Thoracic aorta (tissue), 2 donors: ENCODE data around the gene TMC6. TPM values are rescaled to one million over a fixed set of nuclear protein-coding genes. Genes with fewer than 3 reads are reported as not detected.

ENCODE experiments used
- ATAC-seq: fragments of 150-250 bp; one replicate; pipeline ENCODE4 v1.8.0; 2017; ENCODE audit warnings: low read depth; ENCODE audit not compliant: insufficient number of reproducible peaks, low FRiP score
- DNase-seq: peaks from one replicate; pipeline ENCODE4 v3.0.0-alpha.2; 2020; ENCODE audit warnings: low spot score
- H3K27ac ChIP-seq, 2 donors: fragments of 200-600 bp; sonication (generic); 1 replicate in 1 of 2; 2 replicates in 1 of 2; pipeline ENCODE4 v1.5.1; 2016; ENCODE audit warnings: mild to moderate bottlenecking in 2 of 2, moderate library complexity in 2 of 2
- H3K27me3 ChIP-seq: fragments of 200-600 bp; sonication (generic); replicated peaks from 2 replicates; pipeline ENCODE4 v1.6.0; 2016; ENCODE audit warnings: mild to moderate bottlenecking; ENCODE audit not compliant: insufficient read depth
- H3K36me3 ChIP-seq: fragments of 200-600 bp; sonication (generic); one replicate; pipeline ENCODE4 v1.5.1; 2016
- H3K4me1 ChIP-seq, 2 donors: fragments of 200-600 bp; sonication (generic); 1 replicate in 1 of 2; 2 replicates in 1 of 2; pipeline versions ENCODE4 v1.5.1 to v1.6.0; 2016; ENCODE audit warnings: low read depth in 2 of 2, mild to moderate bottlenecking in 1 of 2; ENCODE audit not compliant: control insufficient read depth in 1 of 2
- H3K4me3 ChIP-seq: fragments of 200-600 bp; sonication (generic); 2 replicates; pipeline ENCODE4 v1.5.1; 2016; ENCODE audit warnings: mild to moderate bottlenecking
- H3K9me3 ChIP-seq: fragments of 200-600 bp; sonication (generic); 2 replicates; pipeline ENCODE4 v1.5.1; 2016
- total RNA-seq, 2 donors: library from RNA; depleted of rRNA; stranded (reverse); fragments of >200 nt; gene quantifications; one replicate each; pipeline versions ENCODE4 v1.1.0 to v1.2.3, GENCODE V29; 2016
- TF ChIP-seq, protein P1 (sequence below): fragments of 200-600 bp; sonication (generic); IDR thresholded peaks from one replicate; pipeline ENCODE4 v1.5.1; 2019; ENCODE audit warnings: antibody characterized with exemption

TMC6 gene
- total RNA-seq, 2 donors from 2014 or later: 22.6 to 44.3 TPM

DNA sequence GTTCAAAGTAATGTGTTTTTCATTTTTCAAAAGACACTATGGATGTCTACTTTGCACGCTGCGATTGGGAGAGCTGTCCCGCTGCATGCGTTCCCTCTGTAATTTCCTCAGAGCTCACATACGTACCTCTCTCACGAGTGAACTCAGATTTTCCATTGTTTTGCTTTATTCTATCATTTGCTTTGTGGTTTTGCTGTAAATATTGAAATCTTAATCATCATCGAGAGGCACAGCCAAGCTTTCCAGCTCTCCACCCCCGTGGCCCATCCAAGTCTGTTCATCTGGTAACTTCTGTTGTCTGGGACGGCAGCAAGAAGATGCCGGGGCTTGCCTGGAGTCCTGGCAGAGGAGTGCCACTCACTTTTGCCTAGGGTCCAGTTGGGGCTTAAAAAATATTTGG lies 21.1 kb downstream of the TMC6 start:
- H3K4me1 ChIP-seq: no peaks in the 10 kb centered on the region
- TF ChIP-seq, protein P1, sequence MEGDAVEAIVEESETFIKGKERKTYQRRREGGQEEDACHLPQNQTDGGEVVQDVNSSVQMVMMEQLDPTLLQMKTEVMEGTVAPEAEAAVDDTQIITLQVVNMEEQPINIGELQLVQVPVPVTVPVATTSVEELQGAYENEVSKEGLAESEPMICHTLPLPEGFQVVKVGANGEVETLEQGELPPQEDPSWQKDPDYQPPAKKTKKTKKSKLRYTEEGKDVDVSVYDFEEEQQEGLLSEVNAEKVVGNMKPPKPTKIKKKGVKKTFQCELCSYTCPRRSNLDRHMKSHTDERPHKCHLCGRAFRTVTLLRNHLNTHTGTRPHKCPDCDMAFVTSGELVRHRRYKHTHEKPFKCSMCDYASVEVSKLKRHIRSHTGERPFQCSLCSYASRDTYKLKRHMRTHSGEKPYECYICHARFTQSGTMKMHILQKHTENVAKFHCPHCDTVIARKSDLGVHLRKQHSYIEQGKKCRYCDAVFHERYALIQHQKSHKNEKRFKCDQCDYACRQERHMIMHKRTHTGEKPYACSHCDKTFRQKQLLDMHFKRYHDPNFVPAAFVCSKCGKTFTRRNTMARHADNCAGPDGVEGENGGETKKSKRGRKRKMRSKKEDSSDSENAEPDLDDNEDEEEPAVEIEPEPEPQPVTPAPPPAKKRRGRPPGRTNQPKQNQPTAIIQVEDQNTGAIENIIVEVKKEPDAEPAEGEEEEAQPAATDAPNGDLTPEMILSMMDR: no peak
- ATAC-seq (no peak), DNase-seq (no peak)
- no peaks in the 10 kb centered on the region for H3K27me3 ChIP-seq
- no peak overlapping the region for H3K27ac ChIP-seq
- H3K36me3 ChIP-seq: peaks cover 23% of the 10 kb centered on the region
- H3K9me3 ChIP-seq: no peaks in the 10 kb centered on the region
- H3K4me3 ChIP-seq: no peak overlapping the region

DNA sequence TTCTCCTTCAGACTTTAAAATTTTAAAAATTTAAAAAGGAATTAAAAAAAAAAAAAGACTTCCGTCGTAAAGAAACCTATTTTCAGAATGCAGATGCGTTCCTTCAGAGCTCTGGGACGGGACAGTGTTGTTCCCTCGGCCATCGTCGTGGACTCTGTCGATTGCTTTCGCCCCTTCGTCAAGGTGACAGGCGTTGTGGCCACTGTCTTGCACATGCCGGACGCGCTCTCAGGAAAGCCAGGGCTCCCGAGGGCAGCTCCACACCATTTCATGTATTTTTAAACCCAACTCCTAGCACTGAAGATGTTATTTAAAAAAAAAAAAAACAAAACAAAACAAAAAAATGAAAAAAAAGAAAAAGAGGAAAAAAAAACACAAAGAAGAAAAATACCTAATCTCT lies 22.3 kb downstream of the TMC6 start:
- TF ChIP-seq, protein P1: no peak
- Histone ChIP-seq H3K27me3 (no peaks in the 10 kb centered on the region), H3K4me1 (no peaks in the 10 kb centered on the region), H3K4me3 (no peak overlapping the region), H3K9me3 (no peaks in the 10 kb centered on the region), H3K36me3 (peaks cover 35% of the 10 kb centered on the region), H3K27ac (no peak overlapping the region)
- ATAC-seq: no peak
- no peak for DNase-seq

DNA sequence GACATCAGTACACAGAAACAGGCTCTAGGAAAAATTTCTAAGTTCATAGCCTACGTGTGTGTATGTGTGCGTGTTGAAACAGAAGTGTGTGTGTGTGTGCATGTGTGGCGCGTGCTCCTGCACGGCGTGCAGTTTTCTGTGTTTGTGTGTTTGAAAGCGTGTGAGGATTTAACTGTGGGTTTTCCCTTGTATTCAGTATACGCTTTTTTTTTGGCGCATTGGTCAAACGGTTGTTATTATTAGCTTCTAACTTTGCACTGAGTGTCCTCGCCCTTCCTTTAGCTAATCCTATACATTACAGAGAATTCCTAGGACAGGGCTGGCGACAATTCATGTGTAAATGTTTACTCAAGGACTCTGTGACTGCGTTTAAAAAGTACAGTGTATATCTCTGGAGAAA lies 23.0 kb downstream of the TMC6 start:
- no peak for DNase-seq
- Histone ChIP-seq H3K9me3 (no peaks in the 10 kb centered on the region), H3K27ac (no peak overlapping the region), H3K4me1 (no peaks in the 10 kb centered on the region), H3K36me3 (peaks cover 35% of the 10 kb centered on the region), H3K27me3 (no peaks in the 10 kb centered on the region), H3K4me3 (no peak overlapping the region)
- TF ChIP-seq, protein P1: no peak
- no peak for ATAC-seq

DNA sequence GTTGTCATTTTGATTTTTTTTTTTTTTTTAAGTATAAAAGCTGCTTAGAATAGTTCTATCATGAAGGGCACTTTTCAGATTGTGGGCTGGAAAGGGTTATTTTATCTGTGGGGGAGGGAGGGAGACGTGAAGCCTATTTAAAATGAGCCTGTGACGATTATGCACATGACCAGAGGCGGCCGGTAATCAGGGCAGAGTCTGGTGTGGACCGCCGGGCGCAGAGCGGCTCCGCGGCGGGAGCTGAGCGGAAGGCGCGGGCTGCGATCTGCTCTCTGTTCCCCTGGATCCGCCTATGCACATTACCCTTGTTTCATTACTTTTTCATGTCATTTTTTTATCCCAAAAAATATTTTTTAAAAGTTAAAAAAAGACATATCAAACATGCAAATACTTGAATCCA lies 23.5 kb downstream of the TMC6 start:
- DNase-seq: no peak
- TF ChIP-seq, protein P1: no peak
- Histone ChIP-seq H3K27me3 (no peaks in the 10 kb centered on the region), H3K4me3 (no peak overlapping the region), H3K27ac (no peak overlapping the region), H3K36me3 (peaks cover 36% of the 10 kb centered on the region), H3K9me3 (no peaks in the 10 kb centered on the region), H3K4me1 (no peaks in the 10 kb centered on the region)
- ATAC-seq: no peak

DNA sequence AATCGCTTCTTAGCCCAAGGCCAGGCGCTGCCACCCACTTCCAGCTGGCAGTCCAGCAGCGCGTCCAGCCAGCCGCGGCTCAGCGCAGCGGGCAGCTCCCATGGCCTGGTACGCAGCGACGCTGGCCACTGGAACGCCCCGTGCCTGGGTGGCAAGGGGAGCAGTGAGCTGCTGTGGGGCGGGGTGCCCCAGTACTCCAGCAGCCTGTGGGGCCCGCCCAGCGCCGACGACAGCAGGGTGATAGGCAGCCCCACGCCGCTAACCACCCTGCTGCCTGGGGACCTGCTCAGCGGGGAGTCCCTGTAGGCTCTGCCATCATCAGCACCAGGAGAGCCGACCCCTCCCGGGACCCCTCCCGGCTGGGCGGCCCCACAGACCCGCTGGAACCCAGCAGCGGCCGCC lies 24.0 kb downstream of the TMC6 start:
- Histone ChIP-seq H3K9me3 (no peaks in the 10 kb centered on the region), H3K4me3 (no peak overlapping the region), H3K36me3 (peaks cover 41% of the 10 kb centered on the region), H3K4me1 (no peaks in the 10 kb centered on the region), H3K27ac (no peak overlapping the region), H3K27me3 (no peaks in the 10 kb centered on the region)
- TF ChIP-seq, protein P1: no peak
- ATAC-seq: no peak
- DNase-seq: no peak
